Stomach (tissue), 9 donors: ENCODE measurements around the gene IL21R. TPM values are rescaled to one million over a fixed set of nuclear protein-coding genes. Genes with fewer than 3 reads are reported as not detected.

Experiments used
- DNase-seq, 2 donors: peaks; one replicate each; pipeline versions ENCODE4 v3.0.0 to v3.0.0-alpha.2; 2013 to 2019
- H3K27ac ChIP-seq, 5 donors: fragments of 200-600 bp in 4 of 5; sonication (generic) in 4 of 5; one replicate each; pipeline ENCODE4 v1.5.1; 2013 to 2019; ENCODE audit warnings: mild to moderate bottlenecking in 1 of 5, moderate library complexity in 1 of 5
- H3K27me3 ChIP-seq, 3 donors: fragments of 200-600 bp; sonication (generic); one replicate each; pipeline ENCODE4 v1.5.1; 2017 to 2019; ENCODE audit warnings: mixed run types in 1 of 3
- H3K36me3 ChIP-seq, 4 donors: fragments of 200-600 bp; sonication (generic); 1 replicate in 3 of 4; 2 replicates in 1 of 4; pipeline ENCODE4 v1.5.1; 2016 to 2019
- H3K4me1 ChIP-seq, 4 donors: fragments of 200-600 bp; sonication (generic); one replicate each; pipeline ENCODE4 v1.5.1; 2016 to 2019
- H3K4me3 ChIP-seq, 4 donors: fragments of 200-600 bp; sonication (generic) in 3 of 4; one replicate each; pipeline ENCODE4 v1.5.1; 2016 to 2019; ENCODE audit warnings: mild to moderate bottlenecking in 1 of 4
- H3K9me3 ChIP-seq, 4 donors: fragments of 200-600 bp; sonication (generic); one replicate each; pipeline ENCODE4 v1.5.1; 2016 to 2019
- EP300 ChIP-seq: sonication (generic); formaldehyde crosslinking; IDR thresholded peaks from one replicate; pipeline ENCODE4 v1.6.1; 2017; ENCODE audit warnings: antibody characterized with exemption
- POLR2A ChIP-seq, 4 donors: fragments of 450-650 bp; IDR thresholded peaks; one replicate each; pipeline ENCODE4 v1.6.1; 2016; ENCODE audit warnings: antibody characterized with exemption in 4 of 4, control low read depth in 2 of 4, mild to moderate bottlenecking in 1 of 4, moderate library complexity in 1 of 4
- POLR2AphosphoS5 ChIP-seq, 3 donors: sonication (generic); formaldehyde crosslinking; IDR thresholded peaks; one replicate each; pipeline ENCODE4 v1.6.1; 2016; ENCODE audit warnings: antibody characterized with exemption in 3 of 3
- WGBS, 5 donors: extraction: QIAGEN DNeasy Blood & Tissue Kit in 3 of 5; methylation state at CpG; one replicate each; pipeline versions ENCODE4 v1.1.5 to v1.1.7; 2013 to 2018; 5-methylcytosine and 5-hydroxymethylcytosine counted together
- intact Hi-C: fragments of 100-400 bp; cut with DNase I; formaldehyde crosslinking; loops from one replicate; pipeline ENCODE4 v1.15.1; 2023; ENCODE audit warnings: low total_unique reads
- polyA plus RNA-seq, 3 donors: library from polyadenylated mRNA; stranded (reverse); fragments of 200-250 nt; gene quantifications; one replicate each; pipeline ENCODE4 v1.2.3, GENCODE V29; 2013
- total RNA-seq, 5 donors: library from RNA; depleted of rRNA; stranded (reverse); fragments of >200 nt; gene quantifications; one replicate each; pipeline versions ENCODE4 v1.1.0 to v1.2.3, GENCODE V29; 2014 to 2016
- TF ChIP-seq, protein P1 (sequence below), 7 experiments: fragments of 450-650 bp in 4 of 7; fragments of 200-600 bp in 3 of 7; sonication (generic) in 3 of 7; IDR thresholded peaks; one replicate each; pipeline ENCODE4 v1.5.1; 2016 to 2019; ENCODE audit warnings: antibody characterized with exemption in 7 of 7, control low read depth in 2 of 7, mild to moderate bottlenecking in 1 of 7
- donor health status: healthy with polysubstance abuse.
- donor health status: Bipolar disorder and iron deficiency.
- donor health status: healthy.

IL21R gene
- total and polyA plus RNA-seq, 8 donors, result 0.14 to 0.73 (median 0.38) TPM; not detected in 4

- DNase-seq, result no peak
- Histone ChIP-seq H3K27me3 (no peaks in the 10 kb centered on the region), H3K4me1 (peaks cover 30 to 54% (median 40%) of the 10 kb centered on the region in 4 donors), H3K27ac (peak overlapping the region; percentile 20 to 75 (median 72)), H3K36me3 (peaks cover 24 to 29% (median 26%) of the 10 kb centered on the region in 4 donors), H3K9me3 (no peaks in the 10 kb centered on the region), H3K4me3 (no peak overlapping the region)
- WGBS, 5 donors, result 53 to 68% (median 65%) methylated on average over 13 to 14 of the region's 14 CpGs
- TF ChIP-seq POLR2AphosphoS5 (IDR thresholded peaks at IDR 0.05) (no peak), POLR2A (IDR thresholded peaks at IDR 0.05) (no peak), EP300 (no peak)
- TF ChIP-seq, protein P1, sequence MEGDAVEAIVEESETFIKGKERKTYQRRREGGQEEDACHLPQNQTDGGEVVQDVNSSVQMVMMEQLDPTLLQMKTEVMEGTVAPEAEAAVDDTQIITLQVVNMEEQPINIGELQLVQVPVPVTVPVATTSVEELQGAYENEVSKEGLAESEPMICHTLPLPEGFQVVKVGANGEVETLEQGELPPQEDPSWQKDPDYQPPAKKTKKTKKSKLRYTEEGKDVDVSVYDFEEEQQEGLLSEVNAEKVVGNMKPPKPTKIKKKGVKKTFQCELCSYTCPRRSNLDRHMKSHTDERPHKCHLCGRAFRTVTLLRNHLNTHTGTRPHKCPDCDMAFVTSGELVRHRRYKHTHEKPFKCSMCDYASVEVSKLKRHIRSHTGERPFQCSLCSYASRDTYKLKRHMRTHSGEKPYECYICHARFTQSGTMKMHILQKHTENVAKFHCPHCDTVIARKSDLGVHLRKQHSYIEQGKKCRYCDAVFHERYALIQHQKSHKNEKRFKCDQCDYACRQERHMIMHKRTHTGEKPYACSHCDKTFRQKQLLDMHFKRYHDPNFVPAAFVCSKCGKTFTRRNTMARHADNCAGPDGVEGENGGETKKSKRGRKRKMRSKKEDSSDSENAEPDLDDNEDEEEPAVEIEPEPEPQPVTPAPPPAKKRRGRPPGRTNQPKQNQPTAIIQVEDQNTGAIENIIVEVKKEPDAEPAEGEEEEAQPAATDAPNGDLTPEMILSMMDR (IDR thresholded peaks at IDR 0.05), result no peak
- intact Hi-C loops, result loop anchor here (10.0 kb wide), 1 partner anchor 52 kb away; the partner anchor contains the start of gene IL4R
Measured at GRCh38 chr16:27366687-27367460, 35.1 kb upstream of the IL21R start.

DNA sequence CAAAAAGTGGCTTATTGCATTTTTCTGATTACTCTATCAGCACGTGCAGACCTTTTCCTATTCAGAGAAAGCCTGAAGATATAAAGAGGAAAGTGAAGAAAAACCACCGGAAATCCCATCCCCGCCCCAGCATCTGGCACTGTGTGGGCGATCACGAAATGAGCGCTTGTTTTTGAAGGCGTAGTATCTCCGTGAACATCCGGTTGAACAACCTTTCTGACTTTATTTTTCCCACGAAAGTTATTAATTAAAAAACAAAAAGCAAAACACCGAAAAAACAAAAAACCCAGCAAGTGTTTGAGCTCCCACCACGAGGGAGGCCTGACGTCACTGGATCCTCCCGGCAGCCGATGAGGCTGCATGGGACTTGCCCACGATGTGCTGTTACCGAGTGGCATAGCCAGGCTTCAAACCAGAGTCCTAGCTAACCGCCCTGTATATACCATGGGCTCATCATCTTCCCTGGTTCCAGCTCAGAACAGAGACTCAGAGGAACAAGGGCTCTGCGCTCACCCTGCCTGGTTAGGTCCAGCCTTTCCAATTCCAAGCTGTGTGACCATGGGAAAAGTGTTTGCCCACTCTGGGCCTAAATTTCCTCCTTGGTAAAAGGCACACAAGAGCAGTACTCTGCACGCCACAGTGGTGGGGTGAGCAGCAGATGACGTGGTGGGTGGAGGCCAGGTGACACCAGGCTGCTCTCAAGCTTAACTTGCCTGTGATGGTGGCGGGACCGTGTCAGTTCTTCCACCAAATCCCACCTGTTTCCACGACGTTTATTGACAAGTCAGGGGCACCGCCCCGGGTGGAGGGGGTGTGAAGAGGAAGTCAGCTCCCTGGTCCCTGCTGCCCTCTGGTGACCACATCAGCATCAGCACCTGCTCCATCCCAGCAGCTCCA is 34.3 kb upstream of the IL21R start:
- peak; percentile 80 to 90 for DNase-seq
- H3K36me3 ChIP-seq, result peaks cover 16 to 21% (median 18%) of the 10 kb centered on the region in 4 donors
- H3K27ac ChIP-seq, result peak overlapping the region; percentile 5 to 75 (median 72)
- H3K4me3 ChIP-seq, result peak overlapping the region; percentile 0 to 36 (median 22)
- intact Hi-C loops, result loop anchor here (10.0 kb wide), 1 partner anchor 53 kb away; the partner anchor contains the start of gene IL4R
- H3K4me1 ChIP-seq, result peaks cover 30 to 46% (median 40%) of the 10 kb centered on the region in 4 donors
- no peak for TF ChIP-seq EP300
- TF ChIP-seq POLR2AphosphoS5 (IDR thresholded peaks at IDR 0.05), result peak in 2 of 3 donors; percentile 5 to 61
- no peak for TF ChIP-seq POLR2A (IDR thresholded peaks at IDR 0.05)
- TF ChIP-seq, protein P1 (IDR thresholded peaks at IDR 0.05), result peak in 5 of 7 experiments; percentile 59 to 87 (median 78)
- no peaks in the 10 kb centered on the region for H3K27me3 ChIP-seq
- WGBS, 5 donors, result 16 to 26% (median 22%) methylated on average over 27 of the region's 27 CpGs
- no peaks in the 10 kb centered on the region for H3K9me3 ChIP-seq

DNA sequence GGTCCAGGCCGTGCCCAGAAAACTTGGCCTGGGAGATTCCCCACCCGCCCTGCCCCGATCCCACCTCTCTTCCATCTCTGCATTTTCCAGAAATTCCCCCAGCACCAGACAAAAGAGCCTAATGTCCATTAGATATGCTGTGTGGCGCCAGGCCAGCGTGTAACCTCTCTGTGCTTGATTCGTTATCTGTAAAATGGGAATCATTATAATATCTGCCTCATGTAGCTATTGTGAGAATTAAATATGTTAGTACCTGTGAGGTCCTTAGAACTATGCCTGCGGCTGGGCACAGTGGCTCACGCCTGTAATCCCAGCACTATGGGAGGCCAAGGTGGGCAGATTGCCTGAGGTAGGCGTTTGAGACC is 33.6 kb upstream of the IL21R start:
- peak overlapping the region in 2 of 4 donors; percentile 19 to 36 for H3K4me3 ChIP-seq
- no peak for DNase-seq
- intact Hi-C loops, result loop anchor here (10.0 kb wide), 1 partner anchor 54 kb away; the partner anchor contains the start of gene IL4R
- no peaks in the 10 kb centered on the region for H3K27me3 ChIP-seq
- H3K9me3 ChIP-seq, result no peaks in the 10 kb centered on the region
- peaks cover 29 to 40% (median 36%) of the 10 kb centered on the region in 4 donors for H3K4me1 ChIP-seq
- TF ChIP-seq POLR2AphosphoS5 (IDR thresholded peaks at IDR 0.05) (no peak), EP300 (no peak), POLR2A (IDR thresholded peaks at IDR 0.05) (no peak)
- TF ChIP-seq, protein P1 (IDR thresholded peaks at IDR 0.05), result no peak
- 48 to 58% (median 50%) methylated on average over 9 of the region's 9 CpGs for WGBS, 5 donors
- H3K27ac ChIP-seq, result peak overlapping the region in 3 of 5 donors; percentile 72 to 75 (median 75)
- H3K36me3 ChIP-seq, result peaks cover 10 to 15% (median 12%) of the 10 kb centered on the region in 4 donors

GRCh38 chr16:27369806-27370205 is 32.2 kb upstream of the IL21R start:
- TF ChIP-seq POLR2AphosphoS5 (IDR thresholded peaks at IDR 0.05), result no peak
- WGBS, 5 donors, result 69 to 80% (median 77%) methylated on average over 2 to 3 of the region's 3 CpGs
- no peak overlapping the region for H3K27ac ChIP-seq
- peaks cover 0 to under 1% (median 0%) of the 10 kb centered on the region in 4 donors for H3K36me3 ChIP-seq
- intact Hi-C loops, result loop anchor here (10.0 kb wide), 3 partner anchors 55 to 195 kb away; partner anchors contain the start of gene IL4R
- no peak overlapping the region for H3K4me3 ChIP-seq
- H3K27me3 ChIP-seq, result no peaks in the 10 kb centered on the region
- H3K9me3 ChIP-seq, result no peaks in the 10 kb centered on the region
- H3K4me1 ChIP-seq, result peaks cover 19 to 30% (median 23%) of the 10 kb centered on the region in 4 donors
- no peak for DNase-seq
